Trophoblast cell (in vitro differentiated cells and primary cell): ENCODE data around the gene EFR3B.

Source experiments
- DNase-seq, 2 donors: peaks; one replicate each; pipeline ENCODE4 v3.0.0-alpha.2; 2016
- H2AFZ ChIP-seq: 2 replicates; pipeline ENCODE4 v1.6.1; 2013; ENCODE audit warnings: low read length, moderate library complexity, mild to moderate bottlenecking; ENCODE audit not compliant: insufficient read depth, poor library complexity
- H2AK5ac ChIP-seq: 2 replicates; pipeline ENCODE4 v1.6.1; 2013; ENCODE audit warnings: mild to moderate bottlenecking, low read length
- H2BK120ac ChIP-seq: 2 replicates; pipeline ENCODE4 v1.6.1; 2013; ENCODE audit warnings: low read length, mild to moderate bottlenecking, moderate library complexity; ENCODE audit not compliant: insufficient read depth, poor library complexity
- H2BK12ac ChIP-seq: 2 replicates; pipeline ENCODE4 v1.6.1; 2013; ENCODE audit warnings: mild to moderate bottlenecking, low read length, moderate library complexity
- H2BK5ac ChIP-seq: 2 replicates; pipeline ENCODE4 v1.6.1; 2013; ENCODE audit warnings: low read length, low read depth, moderate library complexity, mild to moderate bottlenecking; ENCODE audit not compliant: poor library complexity
- H3K14ac ChIP-seq: 2 replicates; pipeline ENCODE4 v1.6.1; 2013; ENCODE audit warnings: mild to moderate bottlenecking, low read length
- H3K18ac ChIP-seq: 2 replicates; pipeline ENCODE4 v1.6.1; 2013; ENCODE audit warnings: mild to moderate bottlenecking, low read length
- H3K23ac ChIP-seq: 2 replicates; pipeline ENCODE4 v1.6.1; 2013; ENCODE audit warnings: low read length
- H3K27ac ChIP-seq: 2 replicates; pipeline ENCODE4 v1.5.1; 2013; ENCODE audit warnings: low read depth, mild to moderate bottlenecking, inconsistent platforms, low read length, moderate library complexity
- H3K27me3 ChIP-seq: 2 replicates; pipeline ENCODE4 v1.6.1; 2013; ENCODE audit warnings: inconsistent platforms, mild to moderate bottlenecking, low read length, moderate library complexity; ENCODE audit not compliant: insufficient read depth
- H3K36me3 ChIP-seq, 2 experiments: 1 replicate in 1 of 2; 2 replicates in 1 of 2; pipeline ENCODE4 v1.6.1; 2013; ENCODE audit warnings: low read length in 2 of 2, mild to moderate bottlenecking in 2 of 2, moderate library complexity in 1 of 2; ENCODE audit not compliant: insufficient read depth in 2 of 2, control insufficient read depth in 1 of 2
- H3K4ac ChIP-seq: 2 replicates; pipeline ENCODE4 v1.6.1; 2013; ENCODE audit warnings: low read depth, mild to moderate bottlenecking, low read length, moderate library complexity
- H3K4me1 ChIP-seq, 2 experiments: 1 replicate in 1 of 2; 2 replicates in 1 of 2; pipeline ENCODE4 v1.6.1; 2013; ENCODE audit warnings: low read length in 2 of 2, mild to moderate bottlenecking in 2 of 2, moderate library complexity in 1 of 2; ENCODE audit not compliant: insufficient read depth in 2 of 2, control insufficient read depth in 1 of 2
- H3K4me2 ChIP-seq: 2 replicates; pipeline ENCODE4 v1.6.1; 2013; ENCODE audit warnings: inconsistent platforms, mild to moderate bottlenecking, low read length, moderate library complexity
- H3K4me3 ChIP-seq: 2 replicates; pipeline ENCODE4 v1.5.1; 2013; ENCODE audit warnings: mild to moderate bottlenecking, low read depth, low read length, inconsistent platforms
- H3K79me1 ChIP-seq: one replicate; pipeline ENCODE4 v1.6.1; 2013; ENCODE audit warnings: low read length
- H3K79me2 ChIP-seq: 2 replicates; pipeline ENCODE4 v1.6.1; 2013; ENCODE audit warnings: low read length, mild to moderate bottlenecking; ENCODE audit not compliant: control insufficient read depth, insufficient read depth, poor library complexity
- H3K9ac ChIP-seq: 2 replicates; pipeline ENCODE4 v1.6.1; 2013; ENCODE audit warnings: mild to moderate bottlenecking, low read length
- H3K9me3 ChIP-seq: 2 replicates; pipeline ENCODE4 v1.6.1; 2013; ENCODE audit warnings: low read depth, mild to moderate bottlenecking, control low read depth, inconsistent platforms, low read length; ENCODE audit not compliant: insufficient read depth
- H4K12ac ChIP-seq: 2 replicates; pipeline ENCODE4 v1.6.1; 2013; ENCODE audit warnings: low read depth, mild to moderate bottlenecking, low read length, moderate library complexity
- H4K8ac ChIP-seq: 2 replicates; pipeline ENCODE4 v1.6.1; 2013; ENCODE audit warnings: low read depth, mild to moderate bottlenecking, low read length, moderate library complexity
- H4K91ac ChIP-seq: one replicate; pipeline ENCODE4 v1.6.1; 2013; ENCODE audit warnings: low read depth, mild to moderate bottlenecking, low read length, moderate library complexity
- WGBS: extraction: QIAGEN DNeasy Blood & Tissue Kit; methylation state at CpG from one replicate; pipeline ENCODE4 v1.1.7; 2013; ENCODE audit warnings: missing lambda C conversion rate; ENCODE audit not compliant: insufficient read length, insufficient coverage; ENCODE audit errors: extremely low coverage; 5-methylcytosine and 5-hydroxymethylcytosine counted together

Gene EFR3B

DNA sequence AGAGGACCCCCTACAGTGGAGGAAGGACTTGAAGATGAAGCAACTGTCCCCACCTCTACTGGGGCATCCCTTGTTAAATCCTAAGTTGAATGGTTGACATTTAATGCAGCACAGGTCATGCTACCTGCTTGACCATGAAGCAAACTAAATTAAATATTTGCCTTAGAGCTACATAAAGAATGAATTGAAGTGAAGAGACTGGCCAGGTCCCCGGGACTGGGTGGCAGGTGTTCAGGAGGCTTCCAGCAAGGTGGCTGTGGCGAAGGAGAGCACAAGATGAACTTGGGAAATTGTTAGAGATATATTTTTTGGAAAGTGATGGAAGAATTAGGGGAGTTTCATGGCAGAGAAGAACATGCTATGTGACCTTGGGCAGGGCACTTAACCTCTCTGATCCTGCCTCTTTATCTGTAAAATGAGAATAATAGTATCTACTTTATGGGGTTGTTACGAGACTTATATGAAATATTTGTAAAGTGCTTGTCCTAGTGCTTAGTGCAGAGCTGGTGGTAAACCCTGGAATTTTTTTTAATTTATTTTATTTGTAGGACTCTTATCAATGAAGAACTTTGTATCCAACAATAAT is 37.3 kb downstream of the EFR3B start:
- Histone ChIP-seq H3K4ac (no peak overlapping the region), H3K4me3 (no peak overlapping the region), H3K4me1 (no peaks in the 10 kb centered on the region), H3K36me3 (no peaks in the 10 kb centered on the region), H2AK5ac (no peak overlapping the region), H3K14ac (no peak overlapping the region), H3K27ac (no peak overlapping the region), H3K18ac (no peak overlapping the region), H3K9ac (no peak overlapping the region), H4K8ac (no peak overlapping the region), H2BK12ac (no peak overlapping the region), H3K79me2 (no peaks in the 10 kb centered on the region), H3K27me3 (no peaks in the 10 kb centered on the region), H4K12ac (no peak overlapping the region), H3K79me1 (no peaks in the 10 kb centered on the region), H2BK5ac (no peak overlapping the region), H3K4me2 (no peak overlapping the region), H3K23ac (no peak overlapping the region), H2AFZ (no peak overlapping the region), H2BK120ac (no peak overlapping the region), H4K91ac (no peak overlapping the region), H3K9me3 (no peaks in the 10 kb centered on the region)
- DNase-seq, result no peak
- WGBS, result 100% methylated on average over 1 of the region's 3 CpGs

DNA sequence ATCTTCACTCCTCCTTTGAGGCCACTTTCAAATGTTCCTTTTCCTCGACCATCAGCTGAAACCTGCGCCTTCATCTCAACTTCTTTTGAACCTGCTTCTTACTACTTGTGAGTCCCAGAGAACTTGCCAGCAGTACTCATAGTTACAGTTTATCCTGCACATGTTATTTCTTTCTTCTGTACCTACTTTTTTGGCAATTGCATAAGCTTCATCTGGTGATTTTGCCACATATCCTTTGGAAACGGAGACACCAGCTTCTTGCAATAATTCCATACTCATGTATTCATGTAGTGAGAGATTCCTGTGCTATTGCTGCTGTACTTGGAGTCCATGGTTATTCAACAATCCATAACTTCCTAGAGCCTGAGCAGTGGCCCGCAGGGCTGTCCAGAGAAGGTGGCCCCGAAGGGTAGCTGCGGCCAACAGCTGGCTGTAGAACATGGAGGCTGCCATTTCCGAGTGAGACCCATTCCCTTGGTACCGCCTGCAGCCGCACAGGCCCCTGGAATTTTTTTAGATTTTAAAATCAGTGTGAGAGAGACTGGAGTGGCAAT is 39.4 kb downstream of the EFR3B start:
- Histone ChIP-seq H3K23ac (no peak overlapping the region), H4K8ac (no peak overlapping the region), H2BK5ac (no peak overlapping the region), H3K79me1 (no peaks in the 10 kb centered on the region), H2AFZ (no peak overlapping the region), H4K91ac (no peak overlapping the region), H2BK120ac (no peak overlapping the region), H3K79me2 (no peaks in the 10 kb centered on the region), H3K14ac (no peak overlapping the region), H2BK12ac (no peak overlapping the region), H3K27ac (no peak overlapping the region), H4K12ac (no peak overlapping the region), H3K4me1 (no peaks in the 10 kb centered on the region), H3K9me3 (no peaks in the 10 kb centered on the region), H3K27me3 (no peaks in the 10 kb centered on the region), H3K4me3 (no peak overlapping the region), H3K18ac (no peak overlapping the region), H3K4ac (no peak overlapping the region), H3K9ac (no peak overlapping the region), H3K36me3 (no peaks in the 10 kb centered on the region), H3K4me2 (no peak overlapping the region), H2AK5ac (no peak overlapping the region)
- WGBS, result no CpG with 5 or more reads among the region's 9 CpGs
- DNase-seq, result no peak

DNA sequence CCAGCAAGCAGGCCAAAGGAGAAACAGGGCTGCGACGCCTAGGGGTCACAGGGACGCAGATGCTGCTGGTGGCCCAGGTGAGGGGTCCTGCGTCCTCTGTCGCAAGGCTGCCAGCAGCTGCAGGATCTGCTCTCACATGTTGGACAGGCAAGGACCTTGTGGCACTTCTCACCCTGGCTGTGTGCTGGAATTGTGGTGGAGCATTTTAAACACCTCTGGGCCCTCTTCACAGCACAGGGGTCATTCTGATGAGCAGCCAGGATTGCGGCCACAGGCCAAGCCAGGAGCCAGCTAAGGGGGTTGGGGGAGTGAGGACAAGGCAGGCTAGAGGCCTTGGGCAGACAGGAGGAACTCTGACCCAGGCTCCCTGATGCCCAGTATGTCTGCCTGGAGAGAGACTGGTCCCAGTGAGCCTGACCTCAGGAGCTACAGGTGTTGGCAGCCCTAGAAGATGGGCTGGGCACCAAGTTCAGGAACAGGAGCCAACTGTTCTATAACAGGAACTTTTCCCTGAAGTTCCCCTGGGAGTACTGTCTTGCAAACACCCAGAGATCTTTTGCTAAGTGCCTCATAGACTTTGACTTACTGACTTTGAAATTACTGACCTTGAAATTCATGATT is 40.2 kb downstream of the EFR3B start:
- H3K9me3 ChIP-seq, result no peaks in the 10 kb centered on the region
- no peaks in the 10 kb centered on the region for H3K79me2 ChIP-seq
- no peaks in the 10 kb centered on the region for H3K36me3 ChIP-seq
- no peak for DNase-seq
- H3K4ac ChIP-seq, result no peak overlapping the region
- no peak overlapping the region for H3K9ac ChIP-seq
- no peak overlapping the region for H3K4me2 ChIP-seq
- no peak overlapping the region for H2AFZ ChIP-seq
- no peaks in the 10 kb centered on the region for H3K4me1 ChIP-seq
- H4K12ac ChIP-seq, result no peak overlapping the region
- no peak overlapping the region for H4K91ac ChIP-seq
- H3K27ac ChIP-seq, result no peak overlapping the region
- WGBS, result no CpG with 5 or more reads among the region's 6 CpGs
- no peak overlapping the region for H2BK120ac ChIP-seq
- H3K14ac ChIP-seq, result no peak overlapping the region
- no peak overlapping the region for H4K8ac ChIP-seq
- no peak overlapping the region for H2BK5ac ChIP-seq
- H3K27me3 ChIP-seq, result no peaks in the 10 kb centered on the region
- H2BK12ac ChIP-seq, result no peak overlapping the region
- no peak overlapping the region for H3K18ac ChIP-seq
- no peaks in the 10 kb centered on the region for H3K79me1 ChIP-seq
- H2AK5ac ChIP-seq, result no peak overlapping the region
- no peak overlapping the region for H3K4me3 ChIP-seq
- H3K23ac ChIP-seq, result no peak overlapping the region

DNA sequence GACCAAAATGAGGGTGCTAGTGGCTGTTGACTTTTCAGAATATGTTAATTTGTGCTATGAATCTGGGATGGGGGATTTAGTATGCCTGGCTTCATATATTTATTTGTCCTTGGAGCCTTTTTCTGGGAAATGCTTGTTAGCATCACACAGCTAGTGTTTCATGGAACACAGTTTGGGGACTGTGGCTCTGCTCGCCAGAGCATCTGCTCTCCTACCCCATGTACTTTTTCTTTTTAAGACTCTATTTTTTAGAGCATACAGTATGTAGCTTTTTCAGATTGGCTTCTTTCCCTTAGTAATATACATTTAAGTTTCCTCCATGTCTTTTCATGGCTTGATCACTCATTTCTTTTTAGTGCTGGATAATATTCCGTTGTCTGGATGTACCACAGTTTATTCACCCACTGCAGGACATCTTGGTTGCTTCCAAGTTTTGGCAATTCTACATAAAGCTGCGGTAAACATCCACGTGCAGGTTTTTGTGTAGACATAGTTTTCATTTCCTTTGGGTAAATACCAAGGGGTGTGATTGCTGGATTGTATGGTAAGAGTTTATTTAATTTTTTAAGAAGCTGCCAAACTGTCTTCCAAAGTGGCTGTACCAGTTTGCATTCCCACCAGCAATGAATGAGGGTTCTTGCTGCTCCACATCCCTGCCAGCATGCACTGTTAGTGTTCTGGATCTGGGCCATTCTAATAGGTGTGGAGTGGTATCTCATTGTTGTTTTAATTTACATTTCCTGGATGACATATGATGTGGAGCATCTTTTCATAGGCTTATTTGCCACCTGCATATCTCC is 44.1 kb downstream of the EFR3B start:
- H3K23ac ChIP-seq, result no peak overlapping the region
- no peaks in the 10 kb centered on the region for H3K4me1 ChIP-seq
- no peak overlapping the region for H4K12ac ChIP-seq
- no peaks in the 10 kb centered on the region for H3K36me3 ChIP-seq
- WGBS, result no CpG with 5 or more reads among the region's 4 CpGs
- no peak overlapping the region for H3K18ac ChIP-seq
- H3K9me3 ChIP-seq, result peaks cover 2% of the 10 kb centered on the region
- no peak overlapping the region for H3K4ac ChIP-seq
- no peak overlapping the region for H2AK5ac ChIP-seq
- H2AFZ ChIP-seq, result no peak overlapping the region
- no peak overlapping the region for H3K4me3 ChIP-seq
- no peaks in the 10 kb centered on the region for H3K79me1 ChIP-seq
- H4K91ac ChIP-seq, result no peak overlapping the region
- no peak overlapping the region for H2BK120ac ChIP-seq
- H3K27ac ChIP-seq, result no peak overlapping the region
- H3K9ac ChIP-seq, result no peak overlapping the region
- H2BK12ac ChIP-seq, result no peak overlapping the region
- no peaks in the 10 kb centered on the region for H3K79me2 ChIP-seq
- no peaks in the 10 kb centered on the region for H3K27me3 ChIP-seq
- H3K14ac ChIP-seq, result no peak overlapping the region
- DNase-seq, result no peak
- H3K4me2 ChIP-seq, result no peak overlapping the region
- H2BK5ac ChIP-seq, result no peak overlapping the region
- H4K8ac ChIP-seq, result no peak overlapping the region
